Thyroid gland (tissue), 4 donors: ENCODE data around the gene KIF12. TPM values are rescaled to one million over a fixed set of nuclear protein-coding genes. Genes with fewer than 3 reads are reported as not detected.

ENCODE experiments used
- DNase-seq, 2 donors: peaks; one replicate each; pipeline ENCODE4 v3.0.0-alpha.2; 2019
- H3K27ac ChIP-seq, 3 donors: fragments of 200-600 bp; sonication (generic); 1 replicate in 2 of 3; 2 replicates in 1 of 3; pipeline ENCODE4 v1.5.1; 2016 to 2019; ENCODE audit warnings: mild to moderate bottlenecking in 1 of 3, moderate library complexity in 1 of 3
- H3K27me3 ChIP-seq: fragments of 200-600 bp; sonication (generic); one replicate; pipeline ENCODE4 v1.5.1; 2019
- H3K36me3 ChIP-seq, 2 donors: fragments of 200-600 bp; sonication (generic); one replicate each; pipeline ENCODE4 v1.5.1; 2016 to 2019
- H3K4me1 ChIP-seq, 2 donors: fragments of 200-600 bp; sonication (generic); one replicate each; pipeline ENCODE4 v1.5.1; 2017 to 2019
- H3K4me3 ChIP-seq, 3 donors: fragments of 200-600 bp; sonication (generic); replicated peaks in 1 of 3; 1 replicate in 2 of 3; 2 replicates in 1 of 3; pipeline ENCODE4 v1.5.1; 2016; ENCODE audit warnings: mild to moderate bottlenecking in 1 of 3
- H3K9me3 ChIP-seq: fragments of 200-600 bp; sonication (generic); one replicate; pipeline ENCODE4 v1.5.1; 2017
- POLR2A ChIP-seq, 2 donors: fragments of 450-650 bp; IDR thresholded peaks; one replicate each; pipeline ENCODE4 v1.6.1; 2017; ENCODE audit warnings: antibody characterized with exemption in 2 of 2, mild to moderate bottlenecking in 2 of 2, moderate library complexity in 1 of 2
- WGBS, 2 donors: methylation state at CpG; one replicate each; pipeline ENCODE4 v1.1.5; 2017; 5-methylcytosine and 5-hydroxymethylcytosine counted together
- intact Hi-C: fragments of 100-400 bp; cut with DNase I; formaldehyde crosslinking; loops from one replicate; pipeline ENCODE4 v1.15.1; 2023
- total RNA-seq, 4 donors: library from RNA; depleted of rRNA; stranded (reverse); fragments of >200 nt; gene quantifications; one replicate each; pipeline ENCODE4 v1.2.3, GENCODE V29; 2016
- TF ChIP-seq, protein P1 (sequence below), 6 experiments: fragments of 200-600 bp in 3 of 6; fragments of 450-650 bp in 3 of 6; sonication (generic) in 3 of 6; IDR thresholded peaks; one replicate each; pipeline ENCODE4 v1.5.1; 2016 to 2019; ENCODE audit warnings: antibody characterized with exemption in 6 of 6, mild to moderate bottlenecking in 2 of 6, inconsistent platforms in 1 of 6, moderate library complexity in 1 of 6

Gene KIF12
- total RNA-seq, 4 donors from 2014 or later = 13.4 to 56.0 (median 31.7) TPM

DNA sequence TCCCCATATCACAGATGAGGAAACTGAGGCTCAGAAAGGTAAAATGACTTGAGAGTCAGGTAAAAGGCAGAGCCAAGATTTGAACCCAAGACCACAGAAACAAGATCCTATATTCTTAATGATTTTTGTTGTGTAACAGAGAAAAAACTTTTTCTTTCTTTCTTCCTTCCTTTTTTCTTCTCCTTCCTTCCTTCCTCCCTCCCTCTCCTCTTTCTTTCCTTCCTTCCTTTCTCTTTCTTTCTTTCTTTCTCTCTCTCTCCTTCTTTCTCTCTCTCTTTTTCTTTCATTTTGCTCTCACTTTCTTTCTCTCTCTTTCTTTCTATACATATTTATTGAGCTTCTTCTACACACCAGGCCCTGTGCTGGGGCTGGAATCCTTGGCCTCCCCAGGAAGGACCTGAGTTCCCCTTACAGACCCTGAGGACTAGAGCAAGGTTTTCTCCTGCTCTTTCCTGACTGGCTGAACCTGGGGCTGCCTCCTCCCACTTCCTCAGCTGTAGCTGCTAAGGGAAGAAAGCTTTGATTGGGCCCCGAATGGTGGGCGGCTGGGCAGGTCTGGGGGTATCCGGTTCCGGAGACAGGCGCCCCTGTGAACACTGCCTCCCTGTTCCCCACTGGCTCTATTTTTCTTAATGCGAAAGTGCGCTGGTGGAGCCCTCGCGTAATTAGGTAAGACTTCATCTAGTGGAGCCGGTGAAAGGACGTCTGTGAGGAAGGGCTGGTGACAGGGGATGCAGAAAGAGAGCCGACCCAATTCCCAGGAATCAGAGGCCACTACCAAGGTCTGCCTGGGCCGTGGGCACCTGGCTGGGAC is 27.4 kb upstream of the KIF12 start:
- no peaks in the 10 kb centered on the region for H3K36me3 ChIP-seq
- no peak for DNase-seq
- intact Hi-C loops = no loop called here
- TF ChIP-seq, protein P1, sequence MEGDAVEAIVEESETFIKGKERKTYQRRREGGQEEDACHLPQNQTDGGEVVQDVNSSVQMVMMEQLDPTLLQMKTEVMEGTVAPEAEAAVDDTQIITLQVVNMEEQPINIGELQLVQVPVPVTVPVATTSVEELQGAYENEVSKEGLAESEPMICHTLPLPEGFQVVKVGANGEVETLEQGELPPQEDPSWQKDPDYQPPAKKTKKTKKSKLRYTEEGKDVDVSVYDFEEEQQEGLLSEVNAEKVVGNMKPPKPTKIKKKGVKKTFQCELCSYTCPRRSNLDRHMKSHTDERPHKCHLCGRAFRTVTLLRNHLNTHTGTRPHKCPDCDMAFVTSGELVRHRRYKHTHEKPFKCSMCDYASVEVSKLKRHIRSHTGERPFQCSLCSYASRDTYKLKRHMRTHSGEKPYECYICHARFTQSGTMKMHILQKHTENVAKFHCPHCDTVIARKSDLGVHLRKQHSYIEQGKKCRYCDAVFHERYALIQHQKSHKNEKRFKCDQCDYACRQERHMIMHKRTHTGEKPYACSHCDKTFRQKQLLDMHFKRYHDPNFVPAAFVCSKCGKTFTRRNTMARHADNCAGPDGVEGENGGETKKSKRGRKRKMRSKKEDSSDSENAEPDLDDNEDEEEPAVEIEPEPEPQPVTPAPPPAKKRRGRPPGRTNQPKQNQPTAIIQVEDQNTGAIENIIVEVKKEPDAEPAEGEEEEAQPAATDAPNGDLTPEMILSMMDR (IDR thresholded peaks at IDR 0.05) = no peak
- no peak for TF ChIP-seq POLR2A (IDR thresholded peaks at IDR 0.05)
- WGBS, 2 donors = 74 to 83% methylated on average over 13 of the region's 13 CpGs
- no peak overlapping the region for H3K27ac ChIP-seq
- no peaks in the 10 kb centered on the region for H3K27me3 ChIP-seq
- no peak overlapping the region for H3K4me3 ChIP-seq
- peaks cover 0 to 8% of the 10 kb centered on the region in 2 donors for H3K4me1 ChIP-seq
- no peaks in the 10 kb centered on the region for H3K9me3 ChIP-seq

DNA sequence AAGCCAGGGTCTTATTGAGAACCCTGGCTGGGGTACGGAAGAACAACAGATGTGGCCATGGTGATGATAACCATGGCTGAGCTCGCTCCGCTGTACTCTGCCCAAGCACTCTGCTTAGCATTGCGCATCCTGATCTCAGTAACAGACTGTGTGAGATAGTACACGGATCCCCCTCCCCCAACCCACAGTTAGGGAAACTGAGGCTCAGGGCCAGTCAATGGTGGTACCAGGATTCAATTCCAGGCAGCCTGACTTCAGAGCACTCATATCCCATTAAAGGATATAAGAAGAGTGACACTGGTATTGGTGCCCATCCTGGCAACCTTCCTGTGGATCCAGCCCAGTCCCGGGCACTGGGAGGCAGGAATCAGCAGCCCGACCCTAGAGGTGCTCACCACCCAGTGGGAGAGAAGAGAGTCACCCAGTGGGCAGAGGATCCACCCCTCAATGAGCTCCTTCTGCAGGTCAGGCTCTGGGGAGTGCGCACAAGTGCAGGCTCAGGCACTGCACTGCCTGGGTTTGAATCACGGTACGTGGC is 26.5 kb upstream of the KIF12 start:
- no peak overlapping the region for H3K4me3 ChIP-seq
- no peak overlapping the region for H3K27ac ChIP-seq
- intact Hi-C loops = no loop called here
- H3K27me3 ChIP-seq = no peaks in the 10 kb centered on the region
- 72 to 97% methylated on average over 5 to 10 of the region's 10 CpGs for WGBS, 2 donors
- no peak for DNase-seq
- H3K4me1 ChIP-seq = peaks cover 0 to 8% of the 10 kb centered on the region in 2 donors
- TF ChIP-seq POLR2A (IDR thresholded peaks at IDR 0.05) = no peak
- TF ChIP-seq, protein P1 (IDR thresholded peaks at IDR 0.05) = no peak
- H3K9me3 ChIP-seq = no peaks in the 10 kb centered on the region
- no peaks in the 10 kb centered on the region for H3K36me3 ChIP-seq

DNA sequence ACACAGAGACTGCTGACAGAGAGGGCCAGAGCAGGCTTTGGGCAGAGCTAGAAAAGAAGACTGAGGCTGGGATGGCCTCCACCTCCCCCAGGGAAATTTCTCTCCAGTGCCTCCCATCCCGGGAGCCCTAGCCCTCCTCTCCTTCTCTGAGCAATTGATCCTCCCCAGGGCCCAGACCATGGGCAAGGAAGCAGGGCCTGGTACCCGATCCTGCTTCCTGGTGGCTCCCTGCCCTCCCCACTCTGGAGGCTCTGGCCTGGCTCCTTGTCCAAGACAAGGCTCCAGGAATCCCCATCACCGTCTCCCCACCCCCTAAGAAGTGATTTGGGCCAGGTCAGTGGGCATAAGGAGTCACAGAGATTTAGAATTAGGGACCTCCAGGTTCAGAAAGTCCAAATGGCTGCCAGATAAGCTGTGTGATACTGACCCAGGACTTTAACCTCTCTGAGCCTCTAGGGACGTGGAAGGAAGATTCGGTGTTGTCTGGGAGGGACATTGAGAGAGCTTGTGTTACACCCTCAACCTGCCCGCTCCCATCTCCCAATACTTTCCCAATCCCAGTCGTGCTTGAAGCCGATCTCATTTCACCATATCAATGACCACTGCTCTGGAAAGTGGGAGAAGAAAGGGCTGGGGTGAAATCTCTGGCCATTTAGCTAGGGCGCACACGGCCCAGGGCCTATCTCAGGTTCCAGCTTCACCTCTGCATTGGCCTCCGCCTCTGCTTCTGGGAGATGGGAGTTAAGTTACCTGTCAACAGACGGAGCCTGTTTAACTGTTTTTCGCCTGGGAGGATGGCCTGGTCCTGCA is 25.8 kb upstream of the KIF12 start:
- no peaks in the 10 kb centered on the region for H3K27me3 ChIP-seq
- H3K4me3 ChIP-seq = no peak overlapping the region
- peaks cover 0 to 8% of the 10 kb centered on the region in 2 donors for H3K4me1 ChIP-seq
- no peaks in the 10 kb centered on the region for H3K36me3 ChIP-seq
- no peak overlapping the region for H3K27ac ChIP-seq
- 85 to 96% methylated on average over 12 to 13 of the region's 13 CpGs for WGBS, 2 donors
- TF ChIP-seq, protein P1 (IDR thresholded peaks at IDR 0.05) = no peak
- no peak for TF ChIP-seq POLR2A (IDR thresholded peaks at IDR 0.05)
- no peak for DNase-seq
- intact Hi-C loops = no loop called here
- H3K9me3 ChIP-seq = no peaks in the 10 kb centered on the region

DNA sequence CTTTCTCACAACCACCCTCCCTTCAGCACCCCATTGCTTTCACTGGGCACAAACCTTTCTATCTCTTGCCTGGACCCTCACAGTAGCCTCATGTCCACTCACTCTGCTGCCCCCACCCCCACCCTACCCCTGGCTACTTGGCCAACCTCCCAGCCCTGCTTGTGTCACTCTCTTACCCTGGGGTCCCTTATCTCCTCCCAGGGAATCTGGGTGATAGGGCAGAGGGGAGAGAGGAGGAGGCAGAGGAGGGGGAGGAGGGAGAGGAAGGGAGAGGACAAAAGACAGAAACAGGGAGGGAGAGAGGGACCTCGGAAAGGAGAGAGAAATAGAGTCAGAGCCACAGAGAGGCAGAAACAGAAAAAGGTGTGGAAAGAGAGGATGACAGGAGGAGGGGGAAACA is 25.0 kb upstream of the KIF12 start:
- intact Hi-C loops = no loop called here
- Histone ChIP-seq H3K36me3 (no peaks in the 10 kb centered on the region), H3K4me1 (peaks cover 0 to 11% of the 10 kb centered on the region in 2 donors), H3K27me3 (no peaks in the 10 kb centered on the region), H3K27ac (no peak overlapping the region), H3K4me3 (no peak overlapping the region), H3K9me3 (no peaks in the 10 kb centered on the region)
- TF ChIP-seq, protein P1 (IDR thresholded peaks at IDR 0.05) = no peak
- TF ChIP-seq POLR2A (IDR thresholded peaks at IDR 0.05) = no peak
- DNase-seq = no peak
- 60 to 70% methylated on average over 1 of the region's 1 CpG for WGBS, 2 donors
